Measurements from ENCODE around the gene TMEM44. TPM values are rescaled to one million over a fixed set of nuclear protein-coding genes. Genes with fewer than 3 reads are reported as not detected.
"Not testable (repeated sequence)": the region's sequence is repeated elsewhere in the genome, so short reads cannot be mapped to it uniquely, and the experiment has no call there.

TMEM44 gene
- total RNA-seq, 1 donor from 2014 or later, result 7.5 TPM

DNA sequence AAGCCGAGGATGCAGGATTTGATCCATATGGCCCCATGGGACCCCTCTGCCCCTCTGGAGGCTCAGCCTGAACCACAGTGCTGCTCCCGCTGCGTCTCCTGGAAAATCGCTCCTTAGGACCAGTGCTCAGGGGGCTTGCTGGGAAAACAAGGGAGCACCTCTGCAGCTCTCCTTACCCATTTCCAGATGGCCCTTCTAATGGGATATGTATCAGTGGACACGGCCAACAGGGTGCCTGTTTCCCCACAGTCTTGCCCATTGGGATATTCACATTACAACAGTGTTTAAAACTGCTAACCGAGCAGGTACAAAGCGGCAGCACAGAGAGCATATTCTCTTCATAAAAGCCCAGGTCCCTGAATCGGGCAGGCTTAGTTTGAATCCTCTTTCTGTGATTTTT is 27.1 kb downstream of the TMEM44 start:
- Histone ChIP-seq H3K36me3 (peaks cover 22% of the 10 kb centered on the region), H3K4me1 (no peaks in the 10 kb centered on the region), H3K4me3 (no peak overlapping the region), H3K27ac (replicated peaks) (no peak overlapping the region), H3K9me3 (replicated peaks) (no peaks in the 10 kb centered on the region), H3K27me3 (ENCODE audit: low read depth) (no peaks in the 10 kb centered on the region)
- intact Hi-C loops (cut with micrococcal nuclease), result no loop called here
- TF ChIP-seq, protein P1, sequence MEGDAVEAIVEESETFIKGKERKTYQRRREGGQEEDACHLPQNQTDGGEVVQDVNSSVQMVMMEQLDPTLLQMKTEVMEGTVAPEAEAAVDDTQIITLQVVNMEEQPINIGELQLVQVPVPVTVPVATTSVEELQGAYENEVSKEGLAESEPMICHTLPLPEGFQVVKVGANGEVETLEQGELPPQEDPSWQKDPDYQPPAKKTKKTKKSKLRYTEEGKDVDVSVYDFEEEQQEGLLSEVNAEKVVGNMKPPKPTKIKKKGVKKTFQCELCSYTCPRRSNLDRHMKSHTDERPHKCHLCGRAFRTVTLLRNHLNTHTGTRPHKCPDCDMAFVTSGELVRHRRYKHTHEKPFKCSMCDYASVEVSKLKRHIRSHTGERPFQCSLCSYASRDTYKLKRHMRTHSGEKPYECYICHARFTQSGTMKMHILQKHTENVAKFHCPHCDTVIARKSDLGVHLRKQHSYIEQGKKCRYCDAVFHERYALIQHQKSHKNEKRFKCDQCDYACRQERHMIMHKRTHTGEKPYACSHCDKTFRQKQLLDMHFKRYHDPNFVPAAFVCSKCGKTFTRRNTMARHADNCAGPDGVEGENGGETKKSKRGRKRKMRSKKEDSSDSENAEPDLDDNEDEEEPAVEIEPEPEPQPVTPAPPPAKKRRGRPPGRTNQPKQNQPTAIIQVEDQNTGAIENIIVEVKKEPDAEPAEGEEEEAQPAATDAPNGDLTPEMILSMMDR (IDR thresholded peaks at IDR 0.05; ENCODE audit: borderline replicate concordance), result no peak
- DNase-seq, result no peak

DNA sequence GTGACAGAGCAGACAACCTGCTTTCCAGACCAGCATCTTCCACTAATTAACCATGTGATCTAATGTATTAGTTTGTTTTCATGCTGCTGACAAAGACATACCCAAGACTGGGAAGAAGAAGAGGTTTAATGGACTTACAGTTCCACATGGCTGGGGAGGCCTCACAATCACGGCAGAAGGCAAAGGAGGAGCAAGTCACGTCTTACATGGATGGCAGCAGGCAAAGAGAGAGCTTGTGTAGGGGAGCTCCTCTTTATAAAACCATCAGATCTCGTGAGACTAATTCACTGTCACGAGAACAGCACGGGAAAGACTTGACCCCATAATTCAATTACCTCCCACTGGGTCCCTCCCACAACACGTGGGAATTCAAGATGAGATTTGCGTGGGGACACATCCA is 27.9 kb downstream of the TMEM44 start:
- H3K4me3 ChIP-seq; H3K9me3 ChIP-seq (replicated peaks); H3K4me1 ChIP-seq; H3K27me3 ChIP-seq (ENCODE audit: low read depth); H3K27ac ChIP-seq (replicated peaks); intact Hi-C loops (cut with micrococcal nuclease); DNase-seq: not testable (repeated sequence)
- H3K36me3 ChIP-seq, result peaks cover 22% of the 10 kb centered on the region

DNA sequence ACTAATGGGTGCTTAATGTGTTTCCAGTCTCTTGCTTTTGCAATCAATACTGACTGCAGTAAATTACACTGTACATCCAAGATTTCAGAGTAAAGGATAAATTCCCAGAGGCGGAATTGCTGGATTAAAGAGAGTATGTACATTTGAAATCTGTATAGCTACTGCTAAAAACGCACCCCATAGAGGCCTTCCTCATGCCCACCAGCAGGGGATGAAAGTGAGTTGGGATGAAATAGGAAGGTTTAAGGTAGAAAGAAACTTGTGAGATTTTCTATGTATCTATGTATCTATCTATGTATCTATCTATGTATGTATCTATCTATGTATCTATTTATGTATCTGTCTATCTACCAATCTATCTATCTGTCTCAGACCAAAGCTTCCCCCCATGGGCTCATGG is 28.4 kb downstream of the TMEM44 start:
- Histone ChIP-seq H3K27ac (replicated peaks) (no peak overlapping the region), H3K9me3 (replicated peaks) (no peaks in the 10 kb centered on the region), H3K36me3 (peaks cover 22% of the 10 kb centered on the region), H3K4me3 (no peak overlapping the region), H3K27me3 (ENCODE audit: low read depth) (no peaks in the 10 kb centered on the region), H3K4me1 (no peaks in the 10 kb centered on the region)
- TF ChIP-seq, protein P1 (IDR thresholded peaks at IDR 0.05; ENCODE audit: borderline replicate concordance), result peak; percentile 22
- no peak for DNase-seq
- intact Hi-C loops (cut with micrococcal nuclease), result no loop called here

DNA sequence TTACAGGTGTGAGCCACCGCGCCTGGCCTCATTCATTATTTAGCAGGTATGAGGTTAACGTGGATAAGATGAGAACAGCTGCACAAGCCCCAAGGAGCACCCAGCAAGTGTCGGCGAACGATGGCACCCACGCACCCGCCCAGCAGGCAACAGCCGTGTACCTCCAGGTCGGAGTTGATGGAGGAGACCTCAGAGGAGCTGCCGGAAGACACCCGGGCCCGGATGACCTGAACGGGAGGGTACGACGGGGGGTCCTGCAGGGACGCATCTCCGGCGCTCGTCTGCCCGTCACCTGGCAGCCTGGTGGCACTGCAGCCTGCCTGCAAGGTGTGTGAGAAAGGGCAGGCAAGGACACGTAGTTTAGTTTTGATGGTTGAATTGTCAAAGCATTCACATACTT is 29.1 kb downstream of the TMEM44 start:
- Histone ChIP-seq H3K9me3 (replicated peaks) (no peaks in the 10 kb centered on the region), H3K27me3 (ENCODE audit: low read depth) (no peaks in the 10 kb centered on the region), H3K4me3 (no peak overlapping the region), H3K4me1 (no peaks in the 10 kb centered on the region), H3K36me3 (peaks cover 22% of the 10 kb centered on the region), H3K27ac (replicated peaks) (no peak overlapping the region)
- intact Hi-C loops (cut with micrococcal nuclease), result no loop called here
- no peak for DNase-seq
- TF ChIP-seq, protein P1 (IDR thresholded peaks at IDR 0.05; ENCODE audit: borderline replicate concordance), result no peak

DNA sequence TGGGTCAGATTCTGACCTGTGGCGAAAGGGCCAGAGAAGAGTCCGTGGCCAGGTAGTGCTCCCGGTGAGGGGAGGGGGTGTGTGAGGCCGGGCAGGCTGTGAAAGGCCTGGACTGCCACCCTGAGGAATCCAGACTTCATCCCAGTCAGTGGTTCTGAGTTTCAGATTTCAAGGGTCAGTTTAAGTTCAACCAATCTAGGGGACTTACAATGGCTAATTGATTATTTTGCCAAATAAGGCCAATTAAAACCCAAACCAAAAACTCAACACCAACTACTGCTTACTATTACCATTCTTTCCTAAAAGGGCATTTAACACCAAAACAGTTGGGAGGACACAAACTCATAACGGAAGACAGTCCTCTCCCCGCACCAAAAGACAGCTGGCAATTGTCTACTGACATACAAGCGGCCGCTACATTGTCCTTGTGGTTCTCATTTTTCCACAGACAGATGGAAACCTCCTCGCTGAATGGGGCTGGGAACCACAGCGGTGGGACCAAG is 30.5 kb downstream of the TMEM44 start:
- TF ChIP-seq, protein P1 (IDR thresholded peaks at IDR 0.05; ENCODE audit: borderline replicate concordance), result no peak
- intact Hi-C loops (cut with micrococcal nuclease), result no loop called here

DNA sequence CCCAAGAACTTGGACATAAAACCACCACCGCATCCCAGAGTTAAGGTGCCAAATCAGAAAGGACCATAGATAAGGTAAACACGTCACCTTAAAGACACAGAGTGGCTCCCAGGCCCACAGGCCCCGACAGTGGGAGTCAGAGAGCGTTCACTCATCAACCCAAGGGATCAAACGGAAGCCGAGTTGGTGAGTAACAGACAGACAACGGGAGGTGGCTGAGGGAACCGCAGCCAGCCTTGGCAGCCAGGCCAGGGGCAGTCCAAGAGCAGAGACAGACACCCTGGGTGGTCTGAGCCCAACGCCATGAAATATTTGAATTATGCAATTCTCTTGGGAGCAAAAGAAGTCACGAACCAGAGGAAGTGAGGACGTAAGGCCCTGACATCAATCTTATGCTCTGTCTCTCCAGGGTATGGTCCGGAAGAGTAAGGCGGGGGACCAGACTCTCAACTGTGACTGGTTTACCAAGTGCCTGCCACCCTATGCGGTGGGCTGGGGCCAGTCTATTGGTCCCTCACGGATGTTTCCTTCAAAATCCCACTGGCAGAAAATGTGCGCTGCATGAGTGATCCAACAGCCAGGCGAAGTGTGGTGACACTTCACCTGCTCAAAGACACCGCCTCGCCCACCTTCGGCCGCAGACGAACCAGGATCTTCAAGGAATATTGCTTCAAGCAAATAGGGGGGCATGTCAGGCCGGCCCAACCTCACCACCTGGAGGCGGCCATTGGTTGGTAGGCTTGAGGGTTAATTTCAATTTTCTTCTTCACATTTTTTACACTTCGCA is 34.3 kb downstream of the TMEM44 start:
- Histone ChIP-seq H3K36me3 (peaks cover 14% of the 10 kb centered on the region), H3K4me3 (no peak overlapping the region), H3K9me3 (replicated peaks) (no peaks in the 10 kb centered on the region), H3K4me1 (no peaks in the 10 kb centered on the region), H3K27ac (replicated peaks) (no peak overlapping the region), H3K27me3 (ENCODE audit: low read depth) (no peaks in the 10 kb centered on the region)
- intact Hi-C loops (cut with micrococcal nuclease), result no loop called here
- no peak for DNase-seq
- TF ChIP-seq, protein P1 (IDR thresholded peaks at IDR 0.05; ENCODE audit: borderline replicate concordance), result no peak

More for the DNA sequence above, 30.5 kb downstream of the TMEM44 start:
- Histone ChIP-seq H3K27me3 (ENCODE audit: low read depth) (no peaks in the 10 kb centered on the region), H3K36me3 (peaks cover 22% of the 10 kb centered on the region), H3K9me3 (replicated peaks) (no peaks in the 10 kb centered on the region), H3K4me3 (no peak overlapping the region), H3K4me1 (no peaks in the 10 kb centered on the region), H3K27ac (replicated peaks) (no peak overlapping the region)
- DNase-seq, result no peak
